ENCODE results near the gene ECPAS.
"Not testable (repeated sequence)": the region's sequence is repeated elsewhere in the genome, so short reads cannot be mapped to it uniquely, and the experiment has no call there.

ECPAS gene

GRCh38 chr9:111477677-111478076 lies 6.5 kb downstream of the ECPAS start:
- no peak for DNase-seq

DNA sequence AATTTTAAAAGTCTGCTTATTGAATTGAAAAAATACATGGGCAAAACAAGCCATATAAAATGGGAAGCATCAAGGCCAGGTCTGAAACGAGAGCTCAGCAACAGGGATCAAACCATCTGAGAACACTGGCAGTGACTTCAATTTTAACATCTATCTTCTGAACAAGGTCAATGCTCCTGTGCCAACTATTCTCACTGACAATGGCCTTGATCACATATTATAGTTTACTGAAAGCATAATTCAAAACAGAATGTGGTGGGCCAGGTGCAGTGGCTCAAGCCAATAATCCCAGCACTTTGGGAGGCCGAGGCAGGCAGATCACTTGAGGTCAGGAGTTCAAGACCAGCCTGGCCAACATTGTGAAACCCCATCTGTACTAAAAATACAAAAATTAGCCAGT lies 9.0 kb downstream of the ECPAS start:
- DNase-seq, result no peak

- no peak for DNase-seq
These were observed 9.8 kb downstream of the ECPAS start for GRCh38 chr9:111474385-111474784.

GRCh38 chr9:111467778-111468367 lies 16.3 kb downstream of the ECPAS start:
- no peak for DNase-seq

DNA sequence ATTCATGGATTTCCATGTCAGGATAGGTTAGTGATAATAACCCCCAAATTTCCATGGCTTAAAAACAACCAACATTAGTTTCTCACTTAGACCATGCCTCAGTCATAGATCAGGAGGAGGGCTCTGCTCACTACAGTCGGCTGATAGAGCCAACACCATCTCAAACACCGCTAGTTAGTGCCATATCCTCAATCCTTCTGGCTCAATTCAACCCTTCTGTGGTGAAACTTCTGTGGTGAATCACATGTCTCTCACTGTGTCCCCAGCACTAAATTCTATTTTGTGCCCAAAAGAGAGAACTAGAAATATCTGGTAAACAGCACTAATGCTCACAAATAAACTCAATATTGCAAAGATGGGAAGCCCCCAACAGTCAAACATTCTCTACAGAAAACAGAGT lies 21.1 kb downstream of the ECPAS start:
- DNase-seq, result peak; percentile 27 to 66 (median 46)

DNA sequence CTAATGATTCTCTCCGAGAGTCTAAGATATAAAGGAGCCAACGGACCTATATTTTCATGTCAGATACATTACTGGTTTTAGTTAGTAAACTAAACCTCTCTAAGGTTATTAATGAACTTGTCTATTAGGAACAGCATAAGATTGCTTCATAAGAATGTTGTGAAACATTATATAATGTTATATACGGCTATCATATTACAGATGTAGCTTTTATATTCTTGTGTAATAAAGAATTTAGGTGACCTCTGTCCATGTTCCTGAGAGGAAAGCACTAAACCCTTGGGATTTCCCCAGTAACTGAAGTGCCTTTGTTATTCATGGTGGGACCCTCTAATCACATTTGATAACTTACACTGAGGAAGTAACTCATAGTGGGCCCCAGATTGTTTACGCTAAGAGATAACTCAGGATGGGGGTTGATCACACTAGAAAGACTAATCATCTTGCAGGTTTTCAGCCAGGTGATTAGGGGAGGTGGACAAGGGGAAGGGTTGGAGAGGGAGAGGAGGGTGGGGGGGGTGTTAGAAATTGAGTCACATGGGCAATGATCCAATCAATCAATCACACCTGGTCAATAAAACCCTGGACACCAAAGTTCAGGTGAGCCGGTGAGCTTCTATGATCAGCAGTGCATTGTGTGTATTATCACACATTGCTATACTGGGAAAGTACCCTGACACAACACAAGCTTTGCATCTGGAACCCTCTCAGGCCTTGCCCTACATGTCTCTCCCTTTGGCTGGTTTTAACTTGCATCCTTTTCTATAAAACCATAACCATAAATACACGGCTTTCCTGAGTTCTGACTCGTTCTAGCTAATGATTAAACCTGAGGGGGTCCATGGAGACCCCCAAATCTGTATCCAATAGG lies 25.8 kb downstream of the ECPAS start:
- no peak for DNase-seq

DNA sequence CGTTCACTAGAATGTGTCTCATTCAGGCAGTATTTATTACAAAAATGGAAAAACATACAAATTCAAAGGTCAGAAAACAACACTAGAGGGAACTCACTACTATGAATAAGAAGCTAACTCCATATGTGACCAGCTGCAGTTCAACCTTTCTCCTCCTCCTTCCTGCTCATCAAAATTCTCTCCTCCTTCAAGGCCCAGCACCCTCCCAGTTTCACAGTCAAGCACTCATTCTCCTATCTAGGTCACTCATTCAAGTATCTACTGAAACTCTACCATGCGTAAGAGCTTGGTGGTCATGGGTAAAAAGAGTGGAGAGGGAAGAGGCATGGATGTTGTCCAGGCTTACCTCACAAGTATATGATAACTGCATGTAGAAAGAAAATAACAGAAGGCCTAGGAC lies 27.7 kb downstream of the ECPAS start:
- no peak for DNase-seq

GRCh38 chr9:111455638-111456037 lies 28.5 kb downstream of the ECPAS start:
- DNase-seq, result no peak

GRCh38 chr9:111454751-111455150 lies 29.4 kb downstream of the ECPAS start:
- DNase-seq, result no peak

DNA sequence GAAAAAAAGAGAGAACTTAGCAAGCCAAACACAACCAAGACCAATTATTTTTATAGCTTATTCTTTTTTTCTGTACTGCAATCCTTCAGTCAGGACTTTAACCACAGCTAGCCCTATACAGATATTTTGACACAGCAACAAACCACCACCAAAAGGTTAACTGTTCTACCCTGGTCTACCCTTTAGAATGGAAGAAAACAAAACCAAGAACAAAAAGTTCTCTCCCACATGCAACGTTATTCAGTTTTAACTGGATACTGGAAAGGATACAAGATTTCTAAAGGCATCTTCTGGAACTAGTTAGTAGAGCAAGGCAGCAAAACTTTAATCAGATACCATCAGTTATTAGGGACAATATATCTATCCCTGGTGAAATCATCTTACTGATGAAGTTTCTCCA lies 32.6 kb downstream of the ECPAS start:
- no peak for DNase-seq

GRCh38 chr9:111450124-111450523 lies 34.1 kb downstream of the ECPAS start:
- DNase-seq, result no peak

DNA sequence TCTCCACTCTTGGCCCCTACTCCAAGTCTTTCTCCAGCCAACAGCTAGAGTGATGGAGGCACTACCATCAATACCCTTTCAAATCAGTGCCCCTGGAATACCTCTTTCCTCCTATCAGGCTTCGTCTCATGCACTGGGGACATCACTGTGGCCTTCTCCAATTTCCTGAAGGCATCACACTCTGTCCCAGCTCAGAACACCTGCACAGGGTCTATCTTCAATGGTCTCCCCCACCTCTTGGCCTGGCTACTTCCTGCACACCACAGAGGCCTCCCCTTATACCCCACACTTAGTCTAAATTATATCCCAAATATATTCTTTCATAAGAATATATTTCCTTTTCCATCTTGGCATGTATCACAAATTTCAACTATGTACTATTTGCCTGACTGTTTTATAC lies 34.5 kb downstream of the ECPAS start:
- DNase-seq, result no peak

GRCh38 chr9:111445799-111446198 lies 38.4 kb downstream of the ECPAS start:
- not testable (repeated sequence) for DNase-seq

- DNase-seq, result no peak
These were observed 40.7 kb downstream of the ECPAS start for GRCh38 chr9:111443454-111443853.

- no peak for DNase-seq
These were observed 41.7 kb downstream of the ECPAS start for GRCh38 chr9:111442360-111443027.

- peak in 2 of 4 experiments; percentile 3 to 9 for DNase-seq
These were observed 44.0 kb downstream of the ECPAS start for GRCh38 chr9:111440226-111440625.

- DNase-seq, result no peak
These were observed 45.5 kb downstream of the ECPAS start for GRCh38 chr9:111438541-111439235.

- DNase-seq, result no peak
These were observed 47.6 kb downstream of the ECPAS start for GRCh38 chr9:111436571-111436970.

DNA sequence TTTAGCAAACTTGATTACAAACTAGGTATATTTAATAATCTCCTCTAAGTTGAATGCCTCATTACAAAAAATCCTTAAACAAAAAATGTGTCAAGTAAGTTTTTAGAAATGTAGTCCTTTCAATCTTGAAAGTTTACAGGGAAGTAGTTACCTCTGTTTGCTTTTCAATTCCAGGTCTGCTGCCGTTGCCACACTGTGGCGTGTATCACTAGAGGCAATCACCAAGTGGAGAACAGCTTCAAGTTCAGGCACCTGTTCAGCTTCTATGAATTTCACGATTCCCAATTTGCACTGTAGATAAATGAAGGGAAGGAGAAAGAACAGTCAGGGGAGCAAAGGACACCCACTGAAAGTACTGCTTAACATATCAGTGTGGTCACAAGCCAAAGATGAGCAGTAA lies 51.1 kb downstream of the ECPAS start:
- DNase-seq, result no peak

DNA sequence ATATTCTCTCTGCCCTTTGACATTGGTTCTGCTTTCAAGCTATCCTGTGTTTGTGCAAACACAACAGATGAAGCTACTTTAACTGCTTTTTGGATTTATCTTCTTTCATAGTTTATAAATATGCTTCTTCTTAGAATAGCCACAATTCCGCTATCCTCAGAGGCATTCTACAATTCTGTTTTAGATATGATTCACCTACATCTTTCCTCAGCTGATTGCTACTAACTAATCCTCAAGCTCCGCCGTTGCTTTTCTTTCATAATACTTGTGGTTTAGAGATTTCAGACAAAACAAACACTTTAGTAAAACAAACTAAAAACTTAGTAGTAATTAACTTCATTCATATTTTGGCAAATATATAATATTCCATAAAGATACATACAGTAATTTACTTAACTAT lies 52.5 kb downstream of the ECPAS start:
- DNase-seq, result no peak

DNA sequence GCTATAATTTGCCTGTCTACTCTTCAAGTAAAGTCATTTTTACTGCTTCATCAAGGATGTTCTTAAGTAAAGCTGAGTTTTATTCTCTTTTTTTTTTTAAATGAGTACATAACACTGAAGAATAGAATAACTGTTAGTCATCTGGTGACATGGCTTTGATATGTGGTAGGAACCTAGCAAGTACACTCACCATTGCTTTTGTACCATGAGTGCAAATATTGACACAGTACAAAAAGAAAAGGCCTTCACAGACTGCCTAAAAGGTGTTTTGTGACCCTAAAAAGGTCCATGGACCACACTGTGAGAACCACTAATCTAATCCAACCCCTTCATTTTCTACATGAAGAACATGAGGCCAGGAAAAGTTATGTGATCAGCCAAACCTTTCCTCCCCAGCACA lies 55.0 kb downstream of the ECPAS start:
- no peak for DNase-seq

GRCh38 chr9:111427186-111427585 lies 57.0 kb downstream of the ECPAS start:
- DNase-seq, result peak; percentile 22 to 69 (median 50)

GRCh38 chr9:111423389-111423788 lies 60.8 kb downstream of the ECPAS start:
- DNase-seq, result no peak

Measured in suppressor macrophage (primary cell).